Activated T-helper 2 cell treated with anti-CD3 and anti-CD28 coated beads, Interferon-gamma antibody, Interleukin-2, Interleukin-4, amounts not matched to agents 10 μg/mL and 5 μg/mL and 100 μg/mL, durations not matched to agents 14 hours and 24 hours and 36 hours (primary cell): ENCODE results near the gene GPR149. TPM values are rescaled to one million over a fixed set of nuclear protein-coding genes. Genes with fewer than 3 reads are reported as not detected.

Experiments
- DNase-seq: peaks from one replicate; pipeline ENCODE4 v3.0.0; 2021; ENCODE audit warnings: low spot score
- H3K27ac Mint-ChIP-seq: one replicate; pipeline ENCODE4 v1.8.0; 2021; ENCODE audit warnings: mixed read lengths
- H3K27me3 Mint-ChIP-seq: one replicate; pipeline ENCODE4 v1.8.0; 2021; ENCODE audit warnings: low read depth, mixed read lengths
- H3K36me3 Mint-ChIP-seq: one replicate; pipeline ENCODE4 v1.8.0; 2021; ENCODE audit warnings: low read depth, mixed read lengths
- H3K4me1 Mint-ChIP-seq: one replicate; pipeline ENCODE4 v1.8.0; 2021; ENCODE audit warnings: low read depth, mixed read lengths
- H3K4me3 Mint-ChIP-seq: one replicate; pipeline ENCODE4 v1.8.0; 2021; ENCODE audit warnings: low read depth, mild to moderate bottlenecking, moderate library complexity, mixed read lengths
- H3K9me3 Mint-ChIP-seq: one replicate; pipeline ENCODE4 v1.8.0; 2021; ENCODE audit warnings: mixed read lengths
- intact Hi-C: fragments of 100-400 bp; cut with micrococcal nuclease; formaldehyde crosslinking; loops from one replicate; pipeline ENCODE4 v1.15.1; 2023
- total RNA-seq: library from RNA; stranded (reverse); gene quantifications from 2 replicates; pipeline ENCODE4 v1.2.3, GENCODE V29; 2022

The GPR149 gene
- total RNA-seq, 1 donor from 2014 or later: not detected

DNA sequence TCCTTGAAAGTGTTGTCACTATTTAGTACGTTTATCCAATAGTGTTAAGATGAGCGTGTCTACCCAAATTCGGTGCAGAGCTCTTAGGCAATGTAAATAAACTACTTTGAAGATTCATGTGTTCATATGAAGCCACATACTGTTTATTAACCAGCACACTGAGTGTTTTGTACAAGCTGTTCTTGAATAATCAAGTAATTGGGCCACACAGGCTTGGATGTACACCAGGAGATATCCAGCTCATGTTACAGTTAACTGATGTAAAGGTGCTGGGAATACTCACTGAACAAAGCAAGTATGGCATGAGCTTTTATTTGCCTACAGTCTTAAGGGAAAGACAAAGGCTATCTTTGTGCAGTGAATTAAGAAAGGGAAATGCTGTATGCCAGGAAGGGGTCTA, 105.1 kb downstream of the GPR149 start:
- Mint-ChIP-seq H3K27ac (peak overlapping the region; percentile 96), H3K4me3 (peak overlapping the region; percentile 90), H3K9me3 (no peaks in the 10 kb centered on the region), H3K4me1 (peaks cover 28% of the 10 kb centered on the region), H3K36me3 (peaks cover 17% of the 10 kb centered on the region), H3K27me3 (peaks cover 8% of the 10 kb centered on the region)
- no peak for DNase-seq
- intact Hi-C loops: loop anchor here (10.0 kb wide), 2 partner anchors 700 to 1530 kb away; partner anchors contain the start of gene SLC33A1

- Mint-ChIP-seq H3K9me3 (no peaks in the 10 kb centered on the region), H3K27me3 (peaks cover 6% of the 10 kb centered on the region), H3K27ac (peak within 1 kb of the TSS; percentile 96), H3K4me1 (peaks cover 28% of the 10 kb centered on the region), H3K36me3 (peaks cover 17% of the 10 kb centered on the region), H3K4me3 (peak within 1 kb of the TSS; percentile 90)
- peak; percentile 85 for DNase-seq
- intact Hi-C loops: loop anchor here (2.0 to 10.0 kb wide), 3 partner anchors 17 to 1531 kb away; partner anchors contain the start of gene SLC33A1
Observed at GRCh38 chr3:154323891-154324738, 105.9 kb downstream of the GPR149 start, which contains the start of gene DHX36. Gene DHX36 (minus strand): TSS chr3:154324487. CDS start chr3:154324416, 71 bp downstream.

- no peak for DNase-seq
- Mint-ChIP-seq H3K9me3 (no peaks in the 10 kb centered on the region), H3K27me3 (no peaks in the 10 kb centered on the region), H3K27ac (peak overlapping the region; percentile 1), H3K4me1 (peaks cover 33% of the 10 kb centered on the region), H3K4me3 (no peak overlapping the region), H3K36me3 (peaks cover 57% of the 10 kb centered on the region)
- intact Hi-C loops: no loop called here
Observed at GRCh38 chr3:154316974-154317767, 112.8 kb downstream of the GPR149 start.

DNA sequence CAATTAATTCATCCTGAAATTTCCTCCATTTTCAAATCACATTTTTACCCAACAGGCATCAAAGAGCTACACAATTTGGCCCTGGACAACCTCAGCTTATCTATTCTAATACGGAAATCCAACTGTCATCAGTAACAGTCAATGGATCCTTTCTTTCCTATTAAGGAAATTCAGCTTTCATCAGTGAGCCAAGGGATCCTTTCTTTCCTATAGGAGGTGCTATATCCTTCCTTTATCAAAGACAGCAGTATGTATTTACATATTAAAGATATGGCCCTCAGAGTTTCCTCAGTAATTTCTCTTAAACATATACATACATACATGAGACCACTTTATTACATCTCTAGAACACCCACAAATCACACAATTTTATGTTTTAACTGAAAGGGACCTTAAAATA, 115.8 kb downstream of the GPR149 start:
- Mint-ChIP-seq H3K9me3 (no peaks in the 10 kb centered on the region), H3K27ac (no peak overlapping the region), H3K36me3 (peaks cover 66% of the 10 kb centered on the region), H3K4me1 (peaks cover 27% of the 10 kb centered on the region), H3K27me3 (no peaks in the 10 kb centered on the region), H3K4me3 (no peak overlapping the region)
- no peak for DNase-seq
- intact Hi-C loops: loop anchor here (5.0 kb wide), 1 partner anchor 37 kb away; no protein-coding TSS in a partner anchor

GRCh38 chr3:154310840-154311239, 119.2 kb downstream of the GPR149 start:
- peaks cover 17% of the 10 kb centered on the region for H3K4me1 Mint-ChIP-seq
- no peaks in the 10 kb centered on the region for H3K9me3 Mint-ChIP-seq
- peaks cover 81% of the 10 kb centered on the region for H3K36me3 Mint-ChIP-seq
- no peak overlapping the region for H3K4me3 Mint-ChIP-seq
- H3K27ac Mint-ChIP-seq: no peak overlapping the region
- intact Hi-C loops: loop anchor here (5.0 kb wide), 1 partner anchor 34 kb away; no protein-coding TSS in a partner anchor
- no peak for DNase-seq
- no peaks in the 10 kb centered on the region for H3K27me3 Mint-ChIP-seq

DNA sequence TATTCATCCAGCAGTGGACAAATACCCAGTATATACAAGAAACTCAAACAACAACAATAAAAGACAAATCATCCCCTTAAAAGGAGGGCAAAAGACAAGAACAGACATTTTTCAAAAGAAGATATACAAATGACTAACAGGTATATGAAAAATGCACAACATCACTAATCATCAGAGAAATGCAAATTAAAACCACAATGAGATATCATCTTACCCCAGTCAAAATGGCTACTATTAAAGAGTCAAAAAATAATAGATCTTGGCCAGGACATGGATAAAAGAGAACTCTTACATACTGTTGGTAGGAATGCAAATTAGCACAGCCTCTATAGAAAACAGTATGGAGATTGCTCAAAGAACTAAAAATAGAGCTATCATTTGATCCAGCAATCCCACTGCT, 122.6 kb downstream of the GPR149 start:
- H3K27ac Mint-ChIP-seq: peak overlapping the region; percentile 71
- intact Hi-C loops: loop anchor here (2.0 kb wide), 1 partner anchor 15 kb away; no protein-coding TSS in a partner anchor
- no peak overlapping the region for H3K4me3 Mint-ChIP-seq
- H3K27me3 Mint-ChIP-seq: no peaks in the 10 kb centered on the region
- peaks cover 17% of the 10 kb centered on the region for H3K4me1 Mint-ChIP-seq
- peaks cover 77% of the 10 kb centered on the region for H3K36me3 Mint-ChIP-seq
- DNase-seq: no peak
- H3K9me3 Mint-ChIP-seq: no peaks in the 10 kb centered on the region

- Mint-ChIP-seq H3K4me3 (no peak overlapping the region), H3K27me3 (no peaks in the 10 kb centered on the region), H3K36me3 (peaks cover 85% of the 10 kb centered on the region), H3K9me3 (no peaks in the 10 kb centered on the region), H3K4me1 (peaks cover 14% of the 10 kb centered on the region), H3K27ac (no peak overlapping the region)
- DNase-seq: no peak
- intact Hi-C loops: no loop called here
Observed at GRCh38 chr3:154304936-154305335, 125.1 kb downstream of the GPR149 start.

DNA sequence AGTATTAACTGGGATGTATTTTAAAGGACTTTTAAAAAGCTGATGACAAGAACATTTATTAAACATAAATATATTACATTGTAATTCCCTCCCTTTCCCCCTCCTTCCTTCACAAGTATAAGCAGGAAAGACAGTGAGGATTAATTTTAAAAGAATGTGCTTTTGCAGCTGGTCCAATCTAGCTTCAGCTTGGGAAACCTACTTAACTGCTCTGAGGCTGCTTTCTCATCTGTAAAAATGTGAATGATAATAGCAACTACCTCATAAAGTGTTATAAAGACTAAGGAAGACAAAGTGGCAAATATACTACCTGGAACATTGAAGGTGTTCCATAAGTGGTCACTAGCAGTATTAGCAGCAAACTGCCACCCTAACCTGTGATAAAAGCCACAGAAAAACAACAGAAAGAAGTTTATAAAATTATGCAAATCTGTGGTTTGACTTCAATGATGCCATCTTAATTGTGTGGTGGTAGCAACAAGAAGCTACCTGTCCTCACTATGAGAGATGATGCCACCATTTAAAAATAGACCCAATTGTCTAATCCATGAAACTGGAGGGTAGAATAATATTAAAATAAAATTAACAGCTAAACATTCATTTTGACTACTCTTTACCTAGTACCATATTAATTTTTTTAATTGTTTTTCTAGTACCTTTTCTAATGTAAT, 125.7 kb downstream of the GPR149 start:
- intact Hi-C loops: no loop called here
- H3K4me3 Mint-ChIP-seq: no peak overlapping the region
- no peaks in the 10 kb centered on the region for H3K27me3 Mint-ChIP-seq
- no peak for DNase-seq
- H3K36me3 Mint-ChIP-seq: peaks cover 84% of the 10 kb centered on the region
- H3K27ac Mint-ChIP-seq: no peak overlapping the region
- peaks cover 12% of the 10 kb centered on the region for H3K4me1 Mint-ChIP-seq
- no peaks in the 10 kb centered on the region for H3K9me3 Mint-ChIP-seq

DNA sequence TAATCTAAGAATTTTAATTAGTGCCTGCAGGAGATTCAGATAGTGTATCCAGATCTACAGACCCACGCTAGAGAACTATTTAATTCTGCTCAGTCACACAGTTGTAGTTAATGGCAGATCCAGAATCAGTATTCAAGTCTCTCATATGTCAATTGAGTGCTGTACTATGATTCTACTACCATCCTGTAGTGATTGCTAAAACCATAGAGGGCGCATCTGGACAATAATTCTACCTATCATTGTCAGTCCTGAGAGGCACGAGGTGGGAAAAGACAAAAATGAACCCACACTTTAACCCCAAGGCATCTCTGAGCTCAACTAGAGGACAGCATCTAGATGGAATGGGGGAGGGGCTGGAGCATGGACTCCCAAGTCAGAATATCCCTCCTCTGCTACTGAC, 128.4 kb downstream of the GPR149 start:
- Mint-ChIP-seq H3K36me3 (peaks cover 72% of the 10 kb centered on the region), H3K9me3 (no peaks in the 10 kb centered on the region), H3K27me3 (no peaks in the 10 kb centered on the region), H3K4me1 (no peaks in the 10 kb centered on the region), H3K27ac (no peak overlapping the region), H3K4me3 (no peak overlapping the region)
- intact Hi-C loops: no loop called here
- no peak for DNase-seq

GRCh38 chr3:154294016-154294415, 136.0 kb downstream of the GPR149 start:
- Mint-ChIP-seq H3K27me3 (no peaks in the 10 kb centered on the region), H3K4me1 (no peaks in the 10 kb centered on the region), H3K27ac (no peak overlapping the region), H3K4me3 (no peak overlapping the region), H3K9me3 (no peaks in the 10 kb centered on the region), H3K36me3 (peaks cover 61% of the 10 kb centered on the region)
- no peak for DNase-seq
- intact Hi-C loops: no loop called here

DNA sequence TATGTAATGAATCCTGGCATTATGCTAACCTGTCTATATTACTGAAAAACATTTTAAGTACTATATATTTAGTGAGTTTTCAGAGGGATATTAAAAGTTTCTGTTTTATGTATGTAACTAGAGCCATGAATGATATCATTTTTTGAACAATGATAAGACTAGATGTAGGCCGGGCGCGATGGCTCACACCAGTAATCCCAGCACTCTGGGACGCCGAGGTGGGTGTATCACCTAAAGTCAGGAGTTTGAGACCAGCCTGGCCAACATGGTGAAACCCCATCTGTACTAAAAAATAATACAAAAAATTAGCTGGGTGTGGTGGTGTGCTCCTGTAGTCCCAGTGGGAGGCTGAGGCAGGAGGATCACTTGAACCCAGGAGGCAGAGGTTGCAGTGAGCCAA, 139.8 kb downstream of the GPR149 start:
- Mint-ChIP-seq H3K27me3 (no peaks in the 10 kb centered on the region), H3K36me3 (peaks cover 77% of the 10 kb centered on the region), H3K4me1 (peaks cover 5% of the 10 kb centered on the region)

More for the DNA sequence above, 139.8 kb downstream of the GPR149 start:
- no peak for DNase-seq
- no peaks in the 10 kb centered on the region for H3K9me3 Mint-ChIP-seq
- intact Hi-C loops: no loop called here
- no peak overlapping the region for H3K27ac Mint-ChIP-seq
- H3K4me3 Mint-ChIP-seq: no peak overlapping the region
